H1 (cell line): ENCODE data around the gene APMAP. TPM values are rescaled to one million over a fixed set of nuclear protein-coding genes. Genes with fewer than 3 reads are reported as not detected.

Experiments
- CTCF ChIA-PET: fragments of 300-600 bp; sonication (Branson Sonifier 250); formaldehyde crosslinking; loops from one replicate; lab custom pipeline; 2021; ENCODE audit not compliant: partially characterized antibody; lab: Charles Lee
- POLR2A ChIA-PET: fragments of 300-600 bp; sonication (Branson Sonifier 250); formaldehyde crosslinking; loops from one replicate; lab custom pipeline; 2021; ENCODE audit warnings: inconsistent platforms; ENCODE audit not compliant: partially characterized antibody; lab: Charles Lee
- DNase-seq, 2 experiments: peaks; one replicate each; pipeline versions ENCODE4 v3.0.0 to v3.0.0-alpha.2; 2010 to 2022; ENCODE audit warnings: low spot score in 2 of 2, low read depth in 1 of 2, mixed read lengths in 1 of 2
- FAIRE-seq: peaks from 2 replicates; lab custom pipeline; 2011; peaks lifted over from hg19 to GRCh38; lab: Jason Lieb, UNC
- H2AFZ ChIP-seq: 2 replicates; pipeline ENCODE4 v1.8.1; 2012; ENCODE audit warnings: low read length, inconsistent platforms
- H2AK5ac ChIP-seq: 2 replicates; pipeline ENCODE4 v1.6.1; 2013; ENCODE audit warnings: low read depth, low read length
- H2BK120ac ChIP-seq: replicated peaks from 2 replicates; pipeline ENCODE3; 2013; ENCODE audit warnings: low read depth, low read length, inconsistent platforms
- H2BK12ac ChIP-seq: 2 replicates; pipeline ENCODE4 v1.6.1; 2013; ENCODE audit warnings: low read depth, low read length
- H2BK15ac ChIP-seq: 2 replicates; pipeline ENCODE4 v1.6.1; 2013; ENCODE audit warnings: low read length
- H2BK20ac ChIP-seq: 2 replicates; pipeline ENCODE4 v1.6.1; 2013; ENCODE audit warnings: low read length
- H2BK5ac ChIP-seq: 2 replicates; pipeline ENCODE4 v1.6.1; 2013; ENCODE audit warnings: low read depth, low read length
- H3K14ac ChIP-seq: 2 replicates; pipeline ENCODE4 v1.6.1; 2013; ENCODE audit warnings: inconsistent platforms; ENCODE audit not compliant: insufficient read length
- H3K18ac ChIP-seq: 2 replicates; pipeline ENCODE4 v1.6.1; 2013; ENCODE audit warnings: low read length; ENCODE audit errors: extremely low read depth
- H3K23ac ChIP-seq: 2 replicates; pipeline ENCODE4 v1.6.1; 2013; ENCODE audit warnings: inconsistent platforms; ENCODE audit not compliant: insufficient read length
- H3K23me2 ChIP-seq: 2 replicates; pipeline ENCODE4 v1.6.1; 2013; ENCODE audit warnings: low read depth, low read length
- H3K27ac ChIP-seq: 2 replicates; pipeline ENCODE4 v1.6.1; 2011; ENCODE audit warnings: low read depth, low read length, inconsistent platforms
- H3K27me3 ChIP-seq, 4 experiments: replicated peaks in 1 of 4; 1 replicate in 1 of 4; 2 replicates in 3 of 4; pipeline versions ENCODE4 v1.6.1 to v1.8.1; 2011 to 2013; ENCODE audit warnings: low read length in 3 of 4, mild to moderate bottlenecking in 3 of 4, inconsistent platforms in 2 of 4, mixed read lengths in 2 of 4, moderate library complexity in 1 of 4; ENCODE audit not compliant: control insufficient read depth in 3 of 4, insufficient read depth in 3 of 4; ENCODE audit errors: extremely low read depth in 1 of 4
- H3K36me3 ChIP-seq, 4 experiments: 2 replicates each; pipeline versions ENCODE4 v1.6.1 to v1.8.1; 2011 to 2013; ENCODE audit warnings: mild to moderate bottlenecking in 4 of 4, low read length in 3 of 4, moderate library complexity in 2 of 4, control low read depth in 1 of 4, inconsistent platforms in 1 of 4; ENCODE audit not compliant: insufficient read depth in 4 of 4, control insufficient read depth in 2 of 4
- H3K4ac ChIP-seq: replicated peaks from 2 replicates; pipeline ENCODE3; 2013; ENCODE audit warnings: low read length, low read depth, mixed read lengths, inconsistent platforms; ENCODE audit not compliant: insufficient read length
- H3K4me1 ChIP-seq, 4 experiments: replicated peaks in 1 of 4; 1 replicate in 1 of 4; 2 replicates in 3 of 4; pipeline versions ENCODE4 v1.6.1 to v1.8.1; 2011 to 2013; ENCODE audit warnings: low read length in 3 of 4, inconsistent platforms in 2 of 4, mixed read lengths in 1 of 4; ENCODE audit not compliant: insufficient read depth in 4 of 4, control insufficient read depth in 3 of 4
- H3K4me2 ChIP-seq, 2 experiments: 2 replicates each; pipeline versions ENCODE4 v1.6.1 to v1.8.1; 2011 to 2013; ENCODE audit warnings: low read depth in 2 of 2, low read length in 2 of 2, control low read depth in 1 of 2, inconsistent platforms in 1 of 2, mild to moderate bottlenecking in 1 of 2; ENCODE audit not compliant: insufficient read depth in 1 of 2
- H3K4me3 ChIP-seq, 4 experiments: fragments of 200-600, 300-600 bp in 1 of 4; sonication (generic), shearing (Covaris generic), sonication (Bioruptor Twin) in 1 of 4; 2 replicates each; pipeline versions ENCODE4 v1.5.1 to v1.8.1; 2011 to 2016; ENCODE audit warnings: low read length in 4 of 4, low read depth in 3 of 4, control low read depth in 2 of 4, inconsistent platforms in 2 of 4, mild to moderate bottlenecking in 2 of 4, mixed read lengths in 1 of 4, moderate library complexity in 1 of 4; ENCODE audit not compliant: insufficient read depth in 2 of 4; ENCODE audit errors: extremely low read depth in 1 of 4
- H3K56ac ChIP-seq: replicated peaks from 2 replicates; pipeline ENCODE3; 2013; ENCODE audit warnings: low read depth, mild to moderate bottlenecking, mixed read lengths, low read length, inconsistent platforms; ENCODE audit not compliant: insufficient read length
- H3K79me1 ChIP-seq: 2 replicates; pipeline ENCODE4 v1.6.1; 2013; ENCODE audit warnings: low read depth, low read length, control low read depth
- H3K79me2 ChIP-seq, 2 experiments: 2 replicates each; pipeline versions ENCODE4 v1.6.1 to v1.8.1; 2012 to 2013; ENCODE audit warnings: low read length in 2 of 2, mild to moderate bottlenecking in 2 of 2, inconsistent platforms in 1 of 2; ENCODE audit not compliant: insufficient read depth in 2 of 2, control insufficient read depth in 1 of 2
- H3K9ac ChIP-seq, 4 experiments: replicated peaks in 1 of 4; 1 replicate in 1 of 4; 2 replicates in 3 of 4; pipeline versions ENCODE4 v1.6.1 to v1.8.1; 2011 to 2013; ENCODE audit warnings: low read depth in 3 of 4, low read length in 3 of 4, control low read depth in 2 of 4, mild to moderate bottlenecking in 2 of 4, moderate library complexity in 2 of 4, inconsistent platforms in 1 of 4; ENCODE audit errors: extremely low read depth in 1 of 4
- H3K9me3 ChIP-seq, 2 experiments: 2 replicates each; pipeline versions ENCODE4 v1.6.1 to v1.8.1; 2012 to 2013; ENCODE audit warnings: mild to moderate bottlenecking in 2 of 2, moderate library complexity in 2 of 2, control low read depth in 1 of 2, inconsistent platforms in 1 of 2, low read depth in 1 of 2, low read length in 1 of 2, mixed read lengths in 1 of 2; ENCODE audit not compliant: insufficient read depth in 2 of 2
- H4K20me1 ChIP-seq, 2 experiments: replicated peaks in 1 of 2; 2 replicates each; pipeline versions ENCODE3 to v1.8.1; 2011 to 2013; ENCODE audit warnings: inconsistent platforms in 2 of 2, low read length in 2 of 2, mild to moderate bottlenecking in 1 of 2; ENCODE audit not compliant: insufficient read depth in 2 of 2, control insufficient read depth in 1 of 2
- H4K5ac ChIP-seq: 2 replicates; pipeline ENCODE4 v1.6.1; 2013; ENCODE audit warnings: low read length, low read depth, mixed read lengths, inconsistent platforms; ENCODE audit not compliant: insufficient read length
- H4K8ac ChIP-seq: 2 replicates; pipeline ENCODE4 v1.8.0; 2013; ENCODE audit warnings: mild to moderate bottlenecking, moderate library complexity, low read length, inconsistent platforms; ENCODE audit not compliant: insufficient read depth; ENCODE audit errors: extremely low read depth
- H4K91ac ChIP-seq: replicated peaks from 2 replicates; pipeline ENCODE3; 2013; ENCODE audit warnings: low read length, mixed read lengths, inconsistent platforms; ENCODE audit not compliant: insufficient read length
- JUN ChIP-seq: IDR thresholded peaks from 2 replicates; pipeline ENCODE4 v1.6.1; 2011; ENCODE audit warnings: low read depth, mild to moderate bottlenecking, improper control_type of control experiment, low read length
- WGBS, 2 experiments: shearing (Covaris generic) in 1 of 2; methylation state at CpG; one replicate each; pipeline versions ENCODE4 v1.1.6 to v1.1.7; 2013 to 2015; ENCODE audit warnings: low lambda C conversion rate in 2 of 2, mixed read lengths in 2 of 2, inconsistent platforms in 1 of 2, low coverage in 1 of 2, missing lambda C conversion rate in 1 of 2; ENCODE audit not compliant: insufficient replicate concordance in 2 of 2, insufficient coverage in 1 of 2, insufficient read length in 1 of 2; ENCODE audit errors: extremely low coverage in 1 of 2, missing lambda C conversion rate in 1 of 2; 5-methylcytosine and 5-hydroxymethylcytosine counted together
- polyA plus RNA-seq, 7 experiments: library from polyadenylated mRNA; depleted of rRNA in 3 of 7; stranded (reverse) in 5 of 7; unstranded in 2 of 7; fragments of >200 nt in 5 of 7; fragments of 200-250 nt in 2 of 7; gene quantifications; 1 replicate in 5 of 7; 2 replicates in 1 of 7; 4 replicates in 1 of 7; pipeline versions ENCODE4 v1.2.1 to v1.2.3, GENCODE V29; 2011 to 2013; ENCODE audit warnings: missing spikeins in 2 of 7, mixed read lengths in 2 of 7
- total RNA-seq: library from RNA; stranded (reverse); fragmentation: NEBNext Ultra II Directional; extraction: Animal tissue kit (Norgen Biotek cat#: 25700); gene quantifications from 2 replicates; pipeline ENCODE4 v1.2.1, GENCODE V29; 2021

The APMAP gene
- total and polyA plus RNA-seq, 2 of the 8 experiments (the other 6 are each of a cell fraction or from before 2014, with no cell fraction given): 31.3 to 66.0 TPM

- Histone ChIP-seq H4K5ac (no peak overlapping the region), H3K79me1 (peaks cover 10% of the 10 kb centered on the region), H4K8ac (no peak overlapping the region), H2BK20ac (no peak overlapping the region), H3K4me2 (no peak overlapping the region), H2BK5ac (no peak overlapping the region), H3K23ac (no peak overlapping the region), H3K9ac (no peak overlapping the region), H2BK120ac (no peak overlapping the region), H2BK15ac (no peak overlapping the region), H2BK12ac (no peak overlapping the region), H3K18ac (no peak overlapping the region), H3K36me3 (peaks cover 0 to 17% (median 10%) of the 10 kb centered on the region in 4 experiments; a peak in 6 of 8 replicates), H4K20me1 (peaks cover 0 to 2% of the 10 kb centered on the region in 2 experiments), H2AFZ (no peak overlapping the region), H2AK5ac (no peak overlapping the region), H3K56ac (no peak overlapping the region), H3K23me2 (no peaks in the 10 kb centered on the region), H3K79me2 (peaks cover 4 to 60% of the 10 kb centered on the region in 2 experiments), H3K14ac (no peak overlapping the region), H3K4me3 (no peak overlapping the region), H3K4me1 (no peaks in the 10 kb centered on the region), H4K91ac (no peak overlapping the region), H3K27me3 (no peaks in the 10 kb centered on the region), H3K9me3 (peaks cover 0 to 7% of the 10 kb centered on the region in 2 experiments; a peak in 2 of 4 replicates), H3K27ac (no peak overlapping the region), H3K4ac (no peak overlapping the region)
- DNase-seq (peak in 1 of 2 experiments; percentile 14), FAIRE-seq (no peak)
- TF ChIP-seq JUN: no peak
- ChIA-PET POLR2A (no interaction called here), CTCF (interaction anchor here (1.1 to 1.6 kb wide), 2 partner anchors 9 to 10 kb away, joined by 4 to 5 read pairs; no protein-coding TSS in a partner anchor)
- 81% methylated on average over 3 of the region's 3 CpGs; no CpG with 5 or more reads in 1 of the 2 experiments for WGBS, 2 experiments
These were observed 7.5 kb downstream of the APMAP start for GRCh38 chr20:24984961-24985640.
